Duodenal mucosa (tissue), 2 donors: ENCODE data around the gene MAN2A1.

Experiments used
- H3K27ac ChIP-seq: one replicate; pipeline ENCODE4 v1.7.0; 2013; ENCODE audit warnings: low read depth, low read length
- H3K27me3 ChIP-seq, 2 donors: one replicate each; pipeline ENCODE4 v1.7.0; 2013; ENCODE audit warnings: low read length in 2 of 2, control low read depth in 1 of 2; ENCODE audit not compliant: insufficient read depth in 2 of 2, control insufficient read depth in 1 of 2
- H3K36me3 ChIP-seq, 2 donors: one replicate each; pipeline ENCODE4 v1.7.0; 2013; ENCODE audit warnings: low read length in 2 of 2, control low read depth in 1 of 2; ENCODE audit not compliant: insufficient read depth in 2 of 2, control insufficient read depth in 1 of 2
- H3K4me1 ChIP-seq, 2 donors: one replicate each; pipeline ENCODE4 v1.7.0; 2013; ENCODE audit warnings: low read length in 2 of 2, control low read depth in 1 of 2; ENCODE audit not compliant: insufficient read depth in 2 of 2, control insufficient read depth in 1 of 2
- H3K4me3 ChIP-seq, 2 donors: one replicate each; pipeline ENCODE4 v1.7.0; 2013; ENCODE audit warnings: low read length in 2 of 2, low read depth in 1 of 2
- H3K9ac ChIP-seq, 2 donors: one replicate each; pipeline ENCODE4 v1.7.0; 2013; ENCODE audit warnings: low read length in 2 of 2, low read depth in 1 of 2
- H3K9me3 ChIP-seq, 2 donors: one replicate each; pipeline ENCODE4 v1.7.0; 2013; ENCODE audit warnings: low read length in 2 of 2, control low read depth in 1 of 2; ENCODE audit not compliant: control insufficient read depth in 1 of 2

The MAN2A1 gene

DNA sequence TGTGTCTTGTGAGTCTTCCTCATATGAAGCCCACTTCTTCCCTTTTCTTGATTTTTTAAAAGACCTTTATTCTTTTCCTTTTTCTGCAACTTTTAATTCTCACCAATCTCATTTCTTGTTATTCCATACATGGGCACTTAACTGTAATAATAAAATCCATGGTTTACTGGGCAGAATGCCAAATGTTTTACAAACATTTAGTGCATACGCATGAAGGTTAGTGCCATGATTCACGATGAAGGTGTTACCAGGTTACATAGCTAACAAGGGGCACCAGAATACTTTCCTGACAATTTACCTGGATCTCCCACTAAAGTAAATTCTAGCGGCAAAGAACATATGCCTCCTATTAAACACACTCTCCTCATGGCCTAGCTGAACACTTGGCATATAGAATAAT, 28.5 kb downstream of the MAN2A1 start:
- Histone ChIP-seq H3K27ac (no peak overlapping the region), H3K36me3 (peaks cover 0 to 13% of the 10 kb centered on the region in 2 donors), H3K4me3 (no peak overlapping the region), H3K9ac (no peak overlapping the region), H3K9me3 (no peaks in the 10 kb centered on the region), H3K4me1 (no peaks in the 10 kb centered on the region), H3K27me3 (no peaks in the 10 kb centered on the region)

DNA sequence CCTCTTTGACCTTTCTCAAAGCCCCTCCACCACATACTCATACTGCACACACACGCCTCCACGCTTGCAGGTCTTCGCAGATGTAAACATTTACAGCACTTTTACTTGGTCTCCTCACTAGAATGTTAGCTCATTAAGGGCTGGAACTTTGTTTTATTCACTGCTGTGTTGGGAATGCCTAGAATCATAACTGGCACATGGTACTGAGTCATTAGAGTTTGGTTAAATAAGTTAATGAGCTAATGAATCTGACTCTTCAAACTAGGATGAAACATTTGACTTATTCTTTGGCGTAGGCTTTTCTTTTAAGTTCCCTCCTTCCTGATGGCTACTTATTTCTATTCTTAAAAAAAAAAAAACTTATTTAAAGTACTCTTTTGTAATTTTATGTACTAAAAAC, 28.9 kb downstream of the MAN2A1 start:
- Histone ChIP-seq H3K27ac (no peak overlapping the region), H3K9me3 (no peaks in the 10 kb centered on the region), H3K4me3 (no peak overlapping the region), H3K4me1 (no peaks in the 10 kb centered on the region), H3K9ac (no peak overlapping the region), H3K36me3 (peaks cover 0 to 13% of the 10 kb centered on the region in 2 donors), H3K27me3 (no peaks in the 10 kb centered on the region)

DNA sequence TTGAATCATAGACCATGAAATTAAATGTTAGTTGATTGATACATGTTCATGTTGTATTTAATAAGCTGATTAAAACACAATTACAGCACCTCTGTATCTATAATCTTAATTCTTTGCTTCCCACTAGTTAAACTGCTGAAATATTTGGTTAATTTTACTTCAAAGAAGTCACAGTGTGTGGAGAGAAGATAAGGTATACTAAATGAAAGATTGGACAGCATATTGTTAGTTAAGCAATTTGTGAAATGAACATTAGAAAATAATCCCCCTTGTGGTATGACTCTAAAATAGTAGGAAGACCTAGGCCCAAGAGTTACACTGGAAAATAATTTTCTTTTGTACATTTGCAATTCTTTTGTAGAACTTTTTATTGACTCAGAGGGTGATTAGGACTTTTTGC, 30.3 kb downstream of the MAN2A1 start:
- Histone ChIP-seq H3K27ac (no peak overlapping the region), H3K4me1 (peaks cover 0 to under 1% of the 10 kb centered on the region in 2 donors), H3K9me3 (no peaks in the 10 kb centered on the region), H3K36me3 (peaks cover 0 to 13% of the 10 kb centered on the region in 2 donors), H3K4me3 (no peak overlapping the region), H3K27me3 (no peaks in the 10 kb centered on the region), H3K9ac (no peak overlapping the region)

DNA sequence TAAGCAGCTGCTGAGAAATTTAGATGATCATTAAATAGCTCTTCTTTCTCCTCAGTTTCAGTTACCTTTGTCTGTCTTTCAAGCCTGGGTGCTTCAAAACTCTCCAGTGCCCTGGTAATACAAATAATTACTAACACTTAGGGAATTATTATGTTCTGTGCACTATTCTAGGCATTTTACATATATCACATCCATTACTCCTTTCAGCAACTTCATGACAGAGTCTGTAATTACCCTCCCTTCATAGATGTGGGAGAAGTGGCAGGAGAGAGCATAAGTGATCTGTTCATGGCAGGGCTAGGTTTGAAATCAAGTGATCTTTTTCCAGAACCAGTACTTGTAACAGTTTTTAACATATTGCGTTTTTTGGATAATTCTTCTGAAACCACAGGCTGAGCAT, 32.0 kb downstream of the MAN2A1 start:
- H3K36me3 ChIP-seq = peaks cover 0 to 13% of the 10 kb centered on the region in 2 donors
- H3K4me1 ChIP-seq = peaks cover 10 to 12% of the 10 kb centered on the region in 2 donors
- no peak overlapping the region for H3K27ac ChIP-seq
- H3K9ac ChIP-seq = no peak overlapping the region
- H3K9me3 ChIP-seq = no peaks in the 10 kb centered on the region
- no peaks in the 10 kb centered on the region for H3K27me3 ChIP-seq
- H3K4me3 ChIP-seq = no peak overlapping the region

DNA sequence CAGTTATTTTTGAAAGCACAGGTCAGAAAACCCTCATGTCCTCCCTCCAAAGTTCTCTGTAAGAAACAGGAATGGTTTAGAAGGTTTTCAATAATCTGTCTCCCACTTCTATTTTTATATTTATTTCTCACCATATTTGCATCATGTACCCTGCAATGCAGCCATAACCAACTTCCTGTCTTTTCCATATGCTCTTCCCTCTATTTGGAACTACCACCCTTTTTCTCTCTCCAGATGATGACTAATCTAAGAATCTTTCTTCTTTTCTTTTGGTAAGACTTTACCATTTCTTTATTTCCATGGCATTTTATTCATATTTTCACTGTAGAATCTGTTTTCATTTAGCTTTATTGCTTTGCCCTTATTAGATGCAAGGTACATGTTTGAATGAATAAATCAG, 33.9 kb downstream of the MAN2A1 start:
- Histone ChIP-seq H3K36me3 (peaks cover 0 to 1% of the 10 kb centered on the region in 2 donors), H3K27ac (no peak overlapping the region), H3K9ac (no peak overlapping the region), H3K4me1 (peaks cover 11 to 13% of the 10 kb centered on the region in 2 donors), H3K4me3 (no peak overlapping the region), H3K27me3 (no peaks in the 10 kb centered on the region), H3K9me3 (no peaks in the 10 kb centered on the region)

DNA sequence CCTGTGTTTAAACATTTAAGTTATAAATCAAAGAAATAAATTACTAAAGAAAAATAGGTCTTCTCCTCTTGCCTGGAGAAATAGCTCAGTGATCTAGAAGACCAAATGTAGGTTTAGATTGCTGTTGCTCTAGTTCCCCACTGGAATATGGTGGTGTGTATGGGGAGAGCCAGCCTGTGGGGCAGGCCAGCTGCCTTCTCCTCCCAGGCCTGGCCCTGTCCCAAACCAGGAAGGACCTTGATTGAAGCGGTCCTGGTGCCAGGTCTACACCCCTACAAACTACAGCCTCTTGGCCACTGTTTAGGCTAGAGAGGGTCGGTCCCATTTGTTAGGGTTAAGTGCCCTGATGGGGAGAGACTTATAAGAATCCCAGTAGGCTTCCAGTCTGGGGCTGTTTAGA, 35.4 kb downstream of the MAN2A1 start:
- peaks cover 0 to 4% of the 10 kb centered on the region in 2 donors for H3K36me3 ChIP-seq
- H3K4me3 ChIP-seq = no peak overlapping the region
- no peak overlapping the region for H3K27ac ChIP-seq
- H3K9me3 ChIP-seq = no peaks in the 10 kb centered on the region
- H3K9ac ChIP-seq = no peak overlapping the region
- H3K4me1 ChIP-seq = peaks cover 11 to 13% of the 10 kb centered on the region in 2 donors
- H3K27me3 ChIP-seq = no peaks in the 10 kb centered on the region

DNA sequence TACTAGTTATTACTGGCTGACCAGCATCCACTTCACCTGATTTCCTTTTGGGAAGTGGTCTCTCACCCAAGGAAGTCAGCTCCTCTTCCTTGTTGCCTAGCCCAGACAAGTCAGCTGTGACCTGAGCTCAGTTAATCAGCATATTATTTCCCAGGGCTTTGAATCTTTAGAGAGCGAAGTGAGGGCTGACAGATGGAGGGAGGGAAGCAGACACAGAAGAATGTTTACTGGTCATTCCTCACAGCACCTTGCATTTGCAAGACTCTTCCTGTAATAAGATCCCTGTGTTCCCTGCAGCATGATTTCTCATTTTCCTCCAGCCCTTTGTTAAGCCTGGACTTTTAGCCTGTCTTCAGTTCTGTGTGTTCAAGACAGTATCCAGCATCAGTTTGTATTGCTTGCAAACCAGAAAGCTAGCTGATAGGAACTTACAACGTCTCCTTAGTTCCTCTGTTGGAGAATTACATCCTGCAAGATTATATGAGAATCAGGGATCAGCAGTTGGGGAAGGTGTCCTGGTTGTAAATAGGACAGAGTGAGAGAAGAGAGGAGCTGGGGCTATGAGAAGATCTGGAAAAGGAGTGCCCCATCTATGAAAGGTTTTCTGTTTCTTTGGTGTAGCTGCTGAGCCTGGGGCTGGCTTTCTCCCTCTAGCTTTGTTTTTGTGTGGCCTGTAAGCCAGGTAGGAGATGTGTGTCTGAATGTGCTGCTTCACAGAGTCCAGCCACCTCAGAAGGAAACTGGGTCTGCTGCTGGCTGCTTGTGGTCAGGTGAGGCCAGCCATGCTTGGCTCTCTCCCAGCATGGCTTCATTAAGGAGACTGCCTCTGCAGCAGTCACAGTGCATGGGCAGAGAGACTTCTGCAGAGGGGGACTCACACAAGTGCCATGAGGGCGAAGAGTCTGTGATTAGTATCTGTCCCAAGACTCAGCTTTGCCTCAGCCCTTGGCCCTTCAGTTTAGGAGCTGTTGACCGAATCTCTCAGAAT, 50.3 kb downstream of the MAN2A1 start:
- H3K9ac ChIP-seq = no peak overlapping the region
- H3K27me3 ChIP-seq = no peaks in the 10 kb centered on the region
- peaks cover 24 to 25% of the 10 kb centered on the region in 2 donors for H3K4me1 ChIP-seq
- no peaks in the 10 kb centered on the region for H3K36me3 ChIP-seq
- no peaks in the 10 kb centered on the region for H3K9me3 ChIP-seq
- no peak overlapping the region for H3K27ac ChIP-seq
- no peak overlapping the region for H3K4me3 ChIP-seq

DNA sequence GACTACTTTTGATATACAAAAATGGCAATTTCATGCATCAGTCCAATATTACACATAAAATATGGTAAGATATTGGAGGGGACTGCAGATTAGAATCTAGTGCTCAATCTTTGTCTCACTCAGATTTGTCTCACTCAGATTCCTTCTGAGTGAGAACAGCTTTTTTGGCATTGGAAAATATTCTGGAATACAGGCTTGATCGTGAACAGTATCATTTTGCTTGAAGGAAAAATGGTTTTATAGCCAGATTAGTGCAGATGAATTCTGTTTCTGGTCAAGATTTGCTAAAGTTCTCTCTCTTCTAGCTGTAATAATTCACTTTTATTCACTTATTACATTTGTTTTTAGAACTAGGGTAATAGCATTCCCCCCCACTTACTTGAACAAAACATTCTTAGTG, 51.2 kb downstream of the MAN2A1 start:
- Histone ChIP-seq H3K9ac (no peak overlapping the region), H3K27me3 (no peaks in the 10 kb centered on the region), H3K36me3 (no peaks in the 10 kb centered on the region), H3K4me1 (peaks cover 24 to 25% of the 10 kb centered on the region in 2 donors), H3K4me3 (no peak overlapping the region), H3K27ac (no peak overlapping the region), H3K9me3 (no peaks in the 10 kb centered on the region)

DNA sequence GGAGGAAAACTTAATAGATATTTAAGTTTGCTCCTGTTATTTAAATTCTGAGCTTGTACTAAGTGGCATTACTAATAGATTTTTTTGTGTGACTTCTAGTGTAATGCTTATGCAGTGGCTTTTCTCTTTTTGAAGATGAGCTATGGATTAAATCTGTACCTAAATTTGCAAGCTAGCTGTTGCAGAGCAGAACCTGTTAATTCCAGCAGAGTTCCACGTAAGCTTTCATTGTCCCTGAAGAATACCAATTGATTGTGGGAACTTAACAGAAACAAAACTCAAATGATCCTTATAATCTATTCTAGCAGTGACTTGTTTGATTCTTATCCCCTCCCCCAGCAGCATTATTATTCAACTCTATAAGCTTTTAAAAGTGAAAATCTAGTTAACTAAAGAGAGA, 51.7 kb downstream of the MAN2A1 start:
- Histone ChIP-seq H3K9me3 (no peaks in the 10 kb centered on the region), H3K27me3 (no peaks in the 10 kb centered on the region), H3K9ac (no peak overlapping the region), H3K4me3 (no peak overlapping the region), H3K4me1 (peaks cover 24 to 25% of the 10 kb centered on the region in 2 donors), H3K27ac (no peak overlapping the region), H3K36me3 (no peaks in the 10 kb centered on the region)

DNA sequence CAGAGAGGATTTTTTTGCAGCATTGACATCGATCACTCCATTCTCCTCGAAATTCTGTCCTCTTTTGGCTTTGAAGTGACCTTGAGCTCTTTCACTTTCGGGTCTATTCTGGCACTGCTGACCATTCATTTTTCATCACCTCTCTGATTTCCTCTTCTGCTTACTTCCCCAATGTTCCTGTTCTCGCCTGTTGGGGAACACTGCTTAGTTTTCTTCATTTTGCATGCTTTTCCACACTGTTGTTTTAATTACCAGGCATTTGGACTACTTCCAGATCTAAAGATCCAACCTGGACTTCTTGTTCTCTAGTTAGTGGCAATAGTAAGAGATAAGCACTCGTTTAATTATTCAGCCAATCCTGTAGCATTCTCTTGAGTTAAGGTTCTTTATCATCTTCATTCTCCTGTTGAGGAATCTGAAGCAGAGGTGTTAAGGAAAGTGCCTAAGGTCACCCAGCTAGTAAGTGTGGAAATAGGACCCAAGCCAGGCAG, 53.4 kb downstream of the MAN2A1 start:
- peaks cover 24 to 25% of the 10 kb centered on the region in 2 donors for H3K4me1 ChIP-seq
- H3K9me3 ChIP-seq = no peaks in the 10 kb centered on the region
- H3K9ac ChIP-seq = no peak overlapping the region
- peak overlapping the region in 1 of 2 donors; percentile 26 for H3K4me3 ChIP-seq
- H3K36me3 ChIP-seq = no peaks in the 10 kb centered on the region
- H3K27me3 ChIP-seq = no peaks in the 10 kb centered on the region
- H3K27ac ChIP-seq = peak overlapping the region; percentile 13
